Esophagus muscularis mucosa (tissue), 4 donors: ENCODE data around the gene ABCG2. TPM values are rescaled to one million over a fixed set of nuclear protein-coding genes. Genes with fewer than 3 reads are reported as not detected.

ENCODE experiments used
- DNase-seq: peaks from one replicate; pipeline ENCODE4 v3.0.0-alpha.2; 2017; ENCODE audit errors: extremely low spot score
- H3K27ac ChIP-seq, 4 donors: fragments of 200-600 bp; sonication (generic); replicated peaks in 1 of 4; 1 replicate in 3 of 4; 2 replicates in 1 of 4; pipeline ENCODE4 v1.5.1; 2016 to 2019; ENCODE audit warnings: mild to moderate bottlenecking in 1 of 4
- H3K27me3 ChIP-seq, 4 donors: fragments of 200-600 bp; sonication (generic); one replicate each; pipeline versions ENCODE4 v1.5.1 to v1.6.0; 2016 to 2019
- H3K36me3 ChIP-seq, 4 donors: fragments of 200-600 bp; sonication (generic); one replicate each; pipeline ENCODE4 v1.5.1; 2016 to 2019
- H3K4me1 ChIP-seq, 4 donors: fragments of 200-600 bp; sonication (generic); one replicate each; pipeline ENCODE4 v1.5.1; 2016 to 2019
- H3K4me3 ChIP-seq, 4 donors: fragments of 200-600 bp; sonication (generic); 1 replicate in 2 of 4; 2 replicates in 2 of 4; pipeline ENCODE4 v1.5.1; 2016 to 2019; ENCODE audit warnings: mild to moderate bottlenecking in 4 of 4, moderate library complexity in 1 of 4
- H3K9me3 ChIP-seq, 4 donors: fragments of 200-600 bp; sonication (generic); 1 replicate in 3 of 4; 2 replicates in 1 of 4; pipeline ENCODE4 v1.5.1; 2016 to 2019
- CTCF ChIP-seq, 3 experiments: fragments of 200-600 bp in 2 of 3; fragments of 450-650 bp in 1 of 3; sonication (generic) in 2 of 3; IDR thresholded peaks; one replicate each; pipeline ENCODE4 v1.5.1; 2017 to 2019; ENCODE audit warnings: antibody characterized with exemption in 3 of 3, mild to moderate bottlenecking in 2 of 3, moderate library complexity in 1 of 3
- EP300 ChIP-seq: sonication (generic); formaldehyde crosslinking; IDR thresholded peaks from one replicate; pipeline ENCODE4 v1.6.1; 2017; ENCODE audit warnings: antibody characterized with exemption
- POLR2A ChIP-seq: fragments of 450-650 bp; IDR thresholded peaks from one replicate; pipeline ENCODE4 v1.6.1; 2017; ENCODE audit warnings: antibody characterized with exemption, moderate library complexity, mild to moderate bottlenecking, low read depth
- POLR2AphosphoS5 ChIP-seq, 2 donors: sonication (generic); formaldehyde crosslinking; IDR thresholded peaks; one replicate each; pipeline ENCODE4 v1.6.1; 2017; ENCODE audit warnings: antibody characterized with exemption in 2 of 2
- WGBS: methylation state at CpG from one replicate; pipeline ENCODE4 v1.1.5; 2018; 5-methylcytosine and 5-hydroxymethylcytosine counted together
- intact Hi-C: fragments of 100-400 bp; cut with DNase I; formaldehyde crosslinking; loops from one replicate; pipeline ENCODE4 v1.15.1; 2023
- total RNA-seq, 4 donors: library from RNA; depleted of rRNA; stranded (reverse); fragments of >200 nt; gene quantifications; one replicate each; pipeline versions ENCODE4 v1.1.0 to v1.2.1, GENCODE V29; 2016

Gene ABCG2
- total RNA-seq, 4 donors from 2014 or later: 0.83 to 5.2 (median 2.7) TPM

- no peaks in the 10 kb centered on the region for H3K27me3 ChIP-seq
- intact Hi-C loops: no loop called here
- H3K9me3 ChIP-seq: no peaks in the 10 kb centered on the region
- H3K4me3 ChIP-seq: no peak overlapping the region
- TF ChIP-seq EP300 (no peak), POLR2A (no peak), CTCF (IDR thresholded peaks at IDR 0.05) (no peak), POLR2AphosphoS5 (IDR thresholded peaks at IDR 0.05) (no peak)
- H3K27ac ChIP-seq: no peak overlapping the region
- no peaks in the 10 kb centered on the region for H3K36me3 ChIP-seq
- no peaks in the 10 kb centered on the region for H3K4me1 ChIP-seq
- no peak for DNase-seq
Measured at GRCh38 chr4:88185906-88186305, 27.5 kb upstream of the ABCG2 start.

DNA sequence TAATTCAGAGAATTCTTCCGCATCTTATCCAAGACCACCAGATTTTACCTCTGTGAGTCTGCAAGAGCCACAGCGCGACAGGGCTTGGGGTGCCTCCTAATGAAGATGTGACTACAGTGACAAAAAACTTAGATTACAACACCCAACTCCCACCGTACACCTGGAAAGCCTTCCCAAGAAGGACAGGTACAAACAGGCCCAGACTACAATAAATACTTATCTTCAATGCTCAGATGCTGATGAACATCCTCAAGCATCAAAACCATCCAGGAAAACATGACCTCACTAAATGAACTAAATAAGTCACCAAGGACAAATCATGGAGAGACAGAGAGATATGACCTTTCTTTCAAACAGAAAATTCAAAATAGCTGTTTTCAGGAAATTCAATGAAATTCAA lies 20.8 kb upstream of the ABCG2 start:
- TF ChIP-seq EP300: no peak
- no peak for TF ChIP-seq POLR2AphosphoS5 (IDR thresholded peaks at IDR 0.05)
- TF ChIP-seq POLR2A: no peak
- TF ChIP-seq CTCF (IDR thresholded peaks at IDR 0.05): no peak
- DNase-seq: no peak
- intact Hi-C loops: no loop called here
- Histone ChIP-seq H3K27ac (no peak overlapping the region), H3K27me3 (no peaks in the 10 kb centered on the region), H3K4me1 (peaks cover 0 to 5% (median 0%) of the 10 kb centered on the region in 4 donors), H3K36me3 (no peaks in the 10 kb centered on the region), H3K4me3 (no peak overlapping the region), H3K9me3 (no peaks in the 10 kb centered on the region)
- 96% methylated on average over 4 of the region's 4 CpGs for WGBS

GRCh38 chr4:88178626-88179231 lies 20.3 kb upstream of the ABCG2 start:
- Histone ChIP-seq H3K36me3 (no peaks in the 10 kb centered on the region), H3K4me3 (no peak overlapping the region), H3K4me1 (peaks cover 0 to 5% (median 0%) of the 10 kb centered on the region in 4 donors), H3K27me3 (no peaks in the 10 kb centered on the region), H3K27ac (no peak overlapping the region), H3K9me3 (no peaks in the 10 kb centered on the region)
- WGBS: 100% methylated on average over 1 of the region's 2 CpGs
- intact Hi-C loops: no loop called here
- DNase-seq: no peak
- TF ChIP-seq EP300: no peak
- TF ChIP-seq POLR2AphosphoS5 (IDR thresholded peaks at IDR 0.05): no peak
- no peak for TF ChIP-seq POLR2A
- TF ChIP-seq CTCF (IDR thresholded peaks at IDR 0.05): no peak

DNA sequence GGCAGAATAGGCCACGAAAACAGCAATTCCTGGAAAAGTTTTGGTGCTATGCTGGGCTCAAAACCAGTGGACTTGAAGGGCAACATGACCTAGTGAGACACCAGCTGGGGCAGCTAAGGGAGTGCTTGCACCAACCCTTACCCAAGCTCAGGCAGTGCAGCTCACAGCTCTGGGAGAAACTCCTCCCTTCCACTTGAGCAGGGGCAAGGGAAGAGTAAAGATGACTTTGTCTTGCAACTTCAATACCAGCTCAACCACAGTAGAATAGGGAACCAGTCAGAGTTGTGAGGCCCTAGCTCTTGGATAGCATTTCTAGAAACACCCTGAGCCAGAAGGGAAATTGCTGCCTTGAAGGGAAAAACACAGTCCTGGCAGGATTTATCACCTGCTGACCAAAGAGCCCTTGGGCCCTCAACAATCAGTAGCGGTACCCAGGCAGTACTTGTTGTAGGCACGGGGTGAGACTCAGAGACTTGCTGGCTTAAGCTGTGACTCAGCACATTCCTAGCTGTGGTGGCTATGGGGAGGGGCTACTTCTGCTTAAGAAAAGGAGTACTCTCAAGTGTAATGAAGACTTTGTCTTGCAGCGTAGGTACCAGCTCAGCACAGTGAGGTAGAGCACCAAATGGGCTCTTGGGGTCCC lies 19.7 kb upstream of the ABCG2 start:
- H3K4me1 ChIP-seq: peaks cover 0 to 5% (median 0%) of the 10 kb centered on the region in 4 donors
- intact Hi-C loops: no loop called here

More for the DNA sequence above, 19.7 kb upstream of the ABCG2 start:
- 78% methylated on average over 2 of the region's 4 CpGs for WGBS
- Histone ChIP-seq H3K27me3 (no peaks in the 10 kb centered on the region), H3K4me3 (no peak overlapping the region), H3K27ac (no peak overlapping the region), H3K36me3 (no peaks in the 10 kb centered on the region), H3K9me3 (no peaks in the 10 kb centered on the region)
- DNase-seq: no peak
- no peak for TF ChIP-seq EP300
- TF ChIP-seq CTCF (IDR thresholded peaks at IDR 0.05): no peak
- no peak for TF ChIP-seq POLR2A
- TF ChIP-seq POLR2AphosphoS5 (IDR thresholded peaks at IDR 0.05): no peak
